ENCODE data around the gene KCNAB1. TPM values are rescaled to one million over a fixed set of nuclear protein-coding genes. Genes with fewer than 3 reads are reported as not detected.

KCNAB1 gene
- total and polyA plus RNA-seq, 2 of the 8 experiments (the other 6 are each of a cell fraction or from before 2014, with no cell fraction given), result 0.51 to 2.3 TPM

GRCh38 chr3:156532730-156533129 is 412.4 kb downstream of the KCNAB1 start (continued):
- TF ChIP-seq SAP30 (IDR thresholded peaks at IDR 0.05; ENCODE audit: insufficient read depth, insufficient replicate concordance, low read length), result no peak
- no peak for TF ChIP-seq MAFK (IDR thresholded peaks at IDR 0.05; ENCODE audit: low read depth, low read length)
- no peak for TF ChIP-seq BCL11A (IDR thresholded peaks at IDR 0.05; ENCODE audit: low read depth in 2 of 2, low read length in 2 of 2)

All from H1 (cell line).